Sigmoid colon (tissue), 7 donors: ENCODE data around the gene SETBP1. TPM values are rescaled to one million over a fixed set of nuclear protein-coding genes. Genes with fewer than 3 reads are reported as not detected.

Experiments used
- DNase-seq: peaks from one replicate; pipeline ENCODE4 v3.0.0-alpha.2; 2019
- H3K27ac ChIP-seq, 4 donors: fragments of 200-600 bp; sonication (generic); one replicate each; pipeline ENCODE4 v1.5.1; 2016 to 2019; ENCODE audit warnings: mild to moderate bottlenecking in 1 of 4
- H3K27me3 ChIP-seq, 3 donors: fragments of 200-600 bp; sonication (generic); one replicate each; pipeline ENCODE4 v1.5.1; 2019; ENCODE audit warnings: mild to moderate bottlenecking in 1 of 3
- H3K36me3 ChIP-seq, 4 donors: fragments of 200-600 bp; sonication (generic); one replicate each; pipeline ENCODE4 v1.5.1; 2016 to 2019
- H3K4me1 ChIP-seq, 4 donors: fragments of 200-600 bp; sonication (generic); one replicate each; pipeline ENCODE4 v1.5.1; 2017 to 2019
- H3K4me3 ChIP-seq, 4 donors: fragments of 200-600 bp; sonication (generic); one replicate each; pipeline ENCODE4 v1.5.1; 2017 to 2019; ENCODE audit warnings: mild to moderate bottlenecking in 2 of 4, moderate library complexity in 1 of 4
- H3K9me3 ChIP-seq, 4 donors: fragments of 200-600 bp in 3 of 4; sonication (generic) in 3 of 4; one replicate each; pipeline versions ENCODE4 v1.5.1 to v1.6.1; 2013 to 2019
- EP300 ChIP-seq, 4 donors: sonication (generic); formaldehyde crosslinking; IDR thresholded peaks; one replicate each; pipeline ENCODE4 v1.6.1; 2017; ENCODE audit warnings: antibody characterized with exemption in 4 of 4
- POLR2A ChIP-seq, 2 donors: fragments of 450-650 bp; IDR thresholded peaks; one replicate each; pipeline ENCODE4 v1.6.1; 2016; ENCODE audit warnings: antibody characterized with exemption in 2 of 2, mild to moderate bottlenecking in 2 of 2, moderate library complexity in 2 of 2
- POLR2AphosphoS5 ChIP-seq, 4 donors: sonication (generic); formaldehyde crosslinking; IDR thresholded peaks; one replicate each; pipeline ENCODE4 v1.6.1; 2017; ENCODE audit warnings: antibody characterized with exemption in 4 of 4
- WGBS, 2 donors: extraction: QIAGEN DNeasy Blood & Tissue Kit; methylation state at CpG; one replicate each; pipeline ENCODE4 v1.1.7; 2013; 5-methylcytosine and 5-hydroxymethylcytosine counted together
- intact Hi-C: fragments of 100-400 bp; cut with DNase I; formaldehyde crosslinking; loops from one replicate; pipeline ENCODE4 v1.15.1; 2023
- polyA plus RNA-seq, 3 donors: library from polyadenylated mRNA; stranded (reverse); fragments of 200-250 nt; gene quantifications; one replicate each; pipeline ENCODE4 v1.2.3, GENCODE V29; 2013
- total RNA-seq, 4 donors: library from RNA; depleted of rRNA; stranded (reverse); fragments of >200 nt; gene quantifications; one replicate each; pipeline ENCODE4 v1.1.0, GENCODE V29; 2016
- TF ChIP-seq, protein P1 (sequence below), 4 experiments: fragments of 450-650 bp in 3 of 4; fragments of 200-600 bp in 1 of 4; IDR thresholded peaks; one replicate each; pipeline ENCODE4 v1.5.1; 2016 to 2019; ENCODE audit warnings: antibody characterized with exemption in 4 of 4, mild to moderate bottlenecking in 3 of 4, moderate library complexity in 2 of 4
- donor health status: healthy with polysubstance abuse.
- donor health status: Bipolar disorder and iron deficiency.
- donor health status: healthy.

The SETBP1 gene
- total and polyA plus RNA-seq, 7 donors = 0.69 to 100 (median 67.9) TPM

DNA sequence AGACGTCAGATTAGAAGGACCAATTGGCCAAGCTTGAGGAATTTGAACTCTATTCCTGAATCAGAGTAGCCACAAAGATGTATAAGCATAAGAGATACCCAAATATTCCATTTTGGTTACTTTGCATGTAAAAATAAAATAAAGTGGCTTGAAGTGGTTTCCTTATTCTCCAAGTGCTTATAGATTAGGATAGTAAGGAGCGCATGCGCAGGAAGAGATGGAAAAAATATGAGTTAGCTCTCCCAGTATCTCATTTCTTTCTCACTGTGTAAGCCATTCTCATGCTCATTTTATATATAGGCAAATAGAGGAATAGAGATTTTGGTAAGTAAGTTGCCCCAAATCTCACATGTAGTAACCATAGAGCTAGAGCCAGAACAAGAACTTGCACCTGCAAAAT lies 241.3 kb downstream of the SETBP1 start:
- Histone ChIP-seq H3K4me1 (peaks cover 2 to 33% (median 23%) of the 10 kb centered on the region in 4 donors), H3K36me3 (no peaks in the 10 kb centered on the region), H3K27me3 (no peaks in the 10 kb centered on the region), H3K9me3 (no peaks in the 10 kb centered on the region), H3K4me3 (no peak overlapping the region), H3K27ac (no peak overlapping the region)
- no peak for DNase-seq
- intact Hi-C loops = loop anchor here (10.0 kb wide), 1 partner anchor 93 kb away; no protein-coding TSS in a partner anchor
- TF ChIP-seq, protein P1, sequence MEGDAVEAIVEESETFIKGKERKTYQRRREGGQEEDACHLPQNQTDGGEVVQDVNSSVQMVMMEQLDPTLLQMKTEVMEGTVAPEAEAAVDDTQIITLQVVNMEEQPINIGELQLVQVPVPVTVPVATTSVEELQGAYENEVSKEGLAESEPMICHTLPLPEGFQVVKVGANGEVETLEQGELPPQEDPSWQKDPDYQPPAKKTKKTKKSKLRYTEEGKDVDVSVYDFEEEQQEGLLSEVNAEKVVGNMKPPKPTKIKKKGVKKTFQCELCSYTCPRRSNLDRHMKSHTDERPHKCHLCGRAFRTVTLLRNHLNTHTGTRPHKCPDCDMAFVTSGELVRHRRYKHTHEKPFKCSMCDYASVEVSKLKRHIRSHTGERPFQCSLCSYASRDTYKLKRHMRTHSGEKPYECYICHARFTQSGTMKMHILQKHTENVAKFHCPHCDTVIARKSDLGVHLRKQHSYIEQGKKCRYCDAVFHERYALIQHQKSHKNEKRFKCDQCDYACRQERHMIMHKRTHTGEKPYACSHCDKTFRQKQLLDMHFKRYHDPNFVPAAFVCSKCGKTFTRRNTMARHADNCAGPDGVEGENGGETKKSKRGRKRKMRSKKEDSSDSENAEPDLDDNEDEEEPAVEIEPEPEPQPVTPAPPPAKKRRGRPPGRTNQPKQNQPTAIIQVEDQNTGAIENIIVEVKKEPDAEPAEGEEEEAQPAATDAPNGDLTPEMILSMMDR (IDR thresholded peaks at IDR 0.05) = no peak
- TF ChIP-seq POLR2AphosphoS5 (IDR thresholded peaks at IDR 0.05) (no peak), EP300 (IDR thresholded peaks at IDR 0.05) (no peak), POLR2A (IDR thresholded peaks at IDR 0.05) (no peak)
- 97 to 98% methylated on average over 3 of the region's 3 CpGs for WGBS, 2 donors

DNA sequence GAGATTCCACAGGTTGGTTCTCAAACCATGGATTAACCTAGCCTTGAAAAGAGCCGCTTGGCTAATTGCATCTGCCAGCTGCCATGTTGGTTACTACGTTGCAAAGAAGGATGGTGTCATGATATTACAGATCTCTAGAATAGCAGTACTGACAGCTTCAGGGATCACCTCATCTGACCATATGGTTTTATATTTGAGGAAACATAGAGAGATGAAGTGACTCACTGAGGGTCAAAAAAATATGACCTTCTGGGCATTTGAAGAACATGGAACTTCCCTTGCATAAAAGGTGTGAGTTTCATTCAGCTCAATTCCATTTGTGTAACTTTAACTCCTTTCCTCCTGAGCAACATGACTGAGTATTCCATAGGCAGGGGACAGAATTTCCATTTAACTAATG lies 242.3 kb downstream of the SETBP1 start:
- H3K27ac ChIP-seq = no peak overlapping the region
- no peaks in the 10 kb centered on the region for H3K9me3 ChIP-seq
- no peak for DNase-seq
- H3K4me3 ChIP-seq = no peak overlapping the region
- intact Hi-C loops = loop anchor here (10.0 kb wide), 1 partner anchor 92 kb away; no protein-coding TSS in a partner anchor
- WGBS, 2 donors = 93 to 97% methylated on average over 2 of the region's 2 CpGs
- H3K36me3 ChIP-seq = no peaks in the 10 kb centered on the region
- no peaks in the 10 kb centered on the region for H3K27me3 ChIP-seq
- peaks cover 2 to 23% (median 14%) of the 10 kb centered on the region in 4 donors for H3K4me1 ChIP-seq
- no peak for TF ChIP-seq POLR2AphosphoS5 (IDR thresholded peaks at IDR 0.05)
- no peak for TF ChIP-seq POLR2A (IDR thresholded peaks at IDR 0.05)
- no peak for TF ChIP-seq EP300 (IDR thresholded peaks at IDR 0.05)
- TF ChIP-seq, protein P1 (IDR thresholded peaks at IDR 0.05) = no peak

DNA sequence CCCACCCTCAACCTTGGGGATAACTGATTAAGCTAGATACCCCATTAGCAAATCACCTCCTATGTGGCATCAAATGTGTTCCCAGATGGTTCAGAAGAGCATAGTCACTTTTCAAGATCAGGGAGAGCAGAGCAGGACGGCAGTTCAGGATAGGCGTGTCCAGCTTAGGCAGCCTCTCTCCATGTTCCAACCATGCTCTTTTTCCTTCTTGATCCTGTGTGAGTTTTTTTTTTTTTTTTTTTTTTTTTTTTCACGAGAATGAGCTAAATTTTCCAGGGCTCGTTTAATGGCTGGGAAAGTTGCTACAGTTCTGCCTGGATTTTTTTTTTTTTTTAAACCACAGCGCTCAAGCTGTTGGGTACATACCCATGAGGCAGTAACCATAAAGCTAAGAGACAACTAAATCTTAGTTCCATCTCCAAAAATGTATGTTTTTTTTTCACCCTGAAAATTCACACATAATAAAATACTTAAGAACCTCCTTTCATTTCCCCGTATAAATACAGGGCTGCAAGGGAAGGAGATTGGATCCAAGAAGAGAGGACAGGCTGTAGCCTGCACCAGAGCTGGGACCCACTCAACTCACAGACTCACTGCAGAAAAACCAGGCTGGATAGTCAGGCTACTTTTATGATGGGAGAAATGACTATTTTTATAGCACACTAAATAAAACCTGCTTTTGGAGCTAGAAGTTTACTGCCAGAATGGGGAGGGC lies 244.3 kb downstream of the SETBP1 start:
- WGBS, 2 donors = 45 to 69% methylated on average over 6 of the region's 6 CpGs
- no peak for DNase-seq
- Histone ChIP-seq H3K27ac (peak overlapping the region in 2 of 4 donors; percentile 32 to 35), H3K9me3 (no peaks in the 10 kb centered on the region), H3K36me3 (no peaks in the 10 kb centered on the region), H3K27me3 (no peaks in the 10 kb centered on the region), H3K4me3 (no peak overlapping the region), H3K4me1 (peaks cover 0 to 16% (median 8%) of the 10 kb centered on the region in 4 donors)
- intact Hi-C loops = loop anchor here (10.0 kb wide), 1 partner anchor 90 kb away; no protein-coding TSS in a partner anchor
- TF ChIP-seq EP300 (IDR thresholded peaks at IDR 0.05) (no peak), POLR2AphosphoS5 (IDR thresholded peaks at IDR 0.05) (no peak), POLR2A (IDR thresholded peaks at IDR 0.05) (no peak)
- TF ChIP-seq, protein P1 (IDR thresholded peaks at IDR 0.05) = no peak

DNA sequence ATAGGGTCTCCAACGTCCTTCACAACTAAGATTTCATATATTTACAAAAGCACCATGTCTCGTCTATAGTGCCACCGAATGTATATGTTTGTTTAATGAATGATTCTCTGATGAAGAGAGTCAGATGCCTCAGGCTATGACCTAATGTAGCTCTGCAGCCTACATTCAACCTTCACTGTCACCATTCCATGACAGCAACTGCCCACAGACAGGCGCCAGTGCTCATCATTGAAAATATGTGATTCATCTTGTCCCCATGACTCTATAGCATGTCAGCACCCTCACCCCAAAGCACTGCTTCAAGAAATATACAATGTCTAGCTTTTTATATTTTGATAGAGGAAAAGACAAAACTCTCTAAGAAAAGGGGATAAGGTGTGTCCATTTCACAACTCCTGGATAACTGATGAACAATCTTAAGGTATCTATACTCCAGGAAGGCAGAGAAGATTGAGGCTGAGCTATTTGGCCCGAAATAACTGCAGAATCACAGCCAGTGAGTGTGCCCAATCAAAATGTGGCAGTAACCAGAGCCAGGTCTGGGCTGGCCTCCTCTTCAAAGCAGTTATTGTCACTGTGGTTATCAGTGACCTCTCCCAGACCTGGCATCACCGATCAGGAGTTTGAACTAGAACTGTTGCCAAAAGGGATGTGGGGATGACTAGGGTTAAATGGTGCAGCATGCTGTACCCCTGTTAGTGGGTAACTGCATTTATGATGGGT lies 246.6 kb downstream of the SETBP1 start:
- no peaks in the 10 kb centered on the region for H3K27me3 ChIP-seq
- no peaks in the 10 kb centered on the region for H3K36me3 ChIP-seq
- H3K4me3 ChIP-seq = no peak overlapping the region
- DNase-seq = no peak
- H3K4me1 ChIP-seq = peaks cover 0 to 16% (median 8%) of the 10 kb centered on the region in 4 donors
- intact Hi-C loops = loop anchor here (10.0 kb wide), 1 partner anchor 88 kb away; no protein-coding TSS in a partner anchor
- no peaks in the 10 kb centered on the region for H3K9me3 ChIP-seq
- 83 to 90% methylated on average over 6 of the region's 6 CpGs for WGBS, 2 donors
- no peak overlapping the region for H3K27ac ChIP-seq
- TF ChIP-seq POLR2A (IDR thresholded peaks at IDR 0.05) (no peak), EP300 (IDR thresholded peaks at IDR 0.05) (no peak), POLR2AphosphoS5 (IDR thresholded peaks at IDR 0.05) (no peak)
- TF ChIP-seq, protein P1 (IDR thresholded peaks at IDR 0.05) = no peak
